GM11168 (cell line): Measurements from ENCODE around the gene PKLR.

Experiments used
- in situ Hi-C: fragments of 300-500 bp; cut with MboI; formaldehyde crosslinking; loops from one replicate; pipeline ENCODE4 v1.12.0; 2022; ENCODE audit warnings: low sequenced_read_pairs; ENCODE audit not compliant: unreplicated experiment

The PKLR gene

GRCh38 chr1:155287987-155288543 is 13.2 kb downstream of the PKLR start:
- in situ Hi-C loops, result no loop called here

DNA sequence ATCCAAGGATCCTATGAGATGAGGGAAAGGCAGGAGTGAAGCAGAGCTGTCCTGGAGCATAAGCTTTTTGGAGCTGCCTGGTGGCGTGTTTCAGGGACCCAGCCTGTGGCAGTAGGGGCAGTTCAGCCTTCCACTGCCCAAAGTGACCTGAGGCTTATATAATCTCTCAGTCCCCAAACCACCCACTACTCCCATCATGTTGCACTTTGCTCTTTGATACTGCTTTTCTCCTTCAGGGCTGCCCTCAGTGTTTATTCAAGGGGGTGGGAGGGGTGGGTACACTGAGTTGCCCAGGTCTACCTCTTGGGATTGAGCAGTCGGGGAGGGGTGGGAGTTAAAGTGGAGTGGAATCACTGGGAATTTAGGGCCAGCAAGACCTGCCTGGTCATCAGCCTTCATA is 14.7 kb downstream of the PKLR start:
- in situ Hi-C loops, result no loop called here

DNA sequence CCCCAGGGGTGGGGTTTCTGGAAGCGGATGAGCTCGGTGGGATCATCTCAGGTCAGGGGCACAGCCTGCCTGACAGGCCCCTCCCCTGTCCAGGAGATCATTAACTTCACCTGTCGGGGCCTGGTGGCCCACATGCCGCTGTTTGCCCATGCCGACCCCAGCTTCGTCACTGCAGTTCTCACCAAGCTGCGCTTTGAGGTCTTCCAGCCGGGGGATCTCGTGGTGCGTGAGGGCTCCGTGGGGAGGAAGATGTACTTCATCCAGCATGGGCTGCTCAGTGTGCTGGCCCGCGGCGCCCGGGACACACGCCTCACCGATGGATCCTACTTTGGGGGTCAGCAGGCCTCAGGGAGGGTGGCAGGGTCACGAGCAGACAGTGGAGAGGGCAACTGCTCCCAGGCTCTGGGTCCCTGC is 15.6 kb downstream of the PKLR start:
- in situ Hi-C loops, result no loop called here

DNA sequence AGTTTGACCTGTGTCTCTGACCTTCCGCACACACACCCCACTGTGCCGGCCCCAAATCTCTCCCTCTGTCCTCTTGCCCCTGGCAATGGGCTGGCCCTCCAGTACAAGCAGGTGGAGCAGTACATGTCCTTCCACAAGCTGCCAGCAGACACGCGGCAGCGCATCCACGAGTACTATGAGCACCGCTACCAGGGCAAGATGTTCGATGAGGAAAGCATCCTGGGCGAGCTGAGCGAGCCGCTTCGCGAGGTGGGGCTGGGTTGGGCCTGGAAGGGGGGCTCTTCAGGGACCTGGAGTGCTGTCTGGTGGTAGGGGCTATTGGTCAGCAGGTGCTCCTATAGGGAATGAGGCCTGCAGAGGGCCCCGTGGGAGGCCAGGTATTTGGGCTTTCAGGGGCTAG is 16.2 kb downstream of the PKLR start:
- in situ Hi-C loops, result no loop called here

GRCh38 chr1:155284476-155284875 is 16.8 kb downstream of the PKLR start:
- in situ Hi-C loops, result no loop called here

- in situ Hi-C loops, result no loop called here
Measured at GRCh38 chr1:155282488-155283091, 18.6 kb downstream of the PKLR start.

DNA sequence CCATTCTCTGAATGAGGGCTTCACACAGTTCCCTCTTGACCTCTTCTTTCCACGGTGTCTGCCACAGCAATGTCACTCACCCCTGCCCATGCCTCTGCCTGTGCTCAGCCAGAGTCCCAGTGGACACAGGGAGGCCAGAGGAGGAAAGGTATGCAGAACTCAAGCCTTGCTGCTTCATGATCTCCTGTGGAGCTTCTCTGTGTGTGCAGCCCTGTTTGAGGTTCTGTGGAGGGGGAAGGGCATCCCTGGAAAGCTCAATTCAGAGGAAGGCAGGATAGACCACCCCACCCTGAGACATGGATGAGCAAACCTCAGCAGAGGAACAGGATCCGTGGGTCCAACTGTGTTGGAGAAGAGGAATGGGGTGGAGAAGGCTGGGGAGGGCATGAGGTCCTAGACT is 22.0 kb downstream of the PKLR start:
- in situ Hi-C loops, result loop anchor here (5.0 kb wide), 1 partner anchor 33 kb away; no protein-coding TSS in a partner anchor

- in situ Hi-C loops, result loop anchor here (5.0 kb wide), 1 partner anchor 34 kb away; no protein-coding TSS in a partner anchor
Measured at GRCh38 chr1:155278689-155279160, 22.5 kb downstream of the PKLR start.

DNA sequence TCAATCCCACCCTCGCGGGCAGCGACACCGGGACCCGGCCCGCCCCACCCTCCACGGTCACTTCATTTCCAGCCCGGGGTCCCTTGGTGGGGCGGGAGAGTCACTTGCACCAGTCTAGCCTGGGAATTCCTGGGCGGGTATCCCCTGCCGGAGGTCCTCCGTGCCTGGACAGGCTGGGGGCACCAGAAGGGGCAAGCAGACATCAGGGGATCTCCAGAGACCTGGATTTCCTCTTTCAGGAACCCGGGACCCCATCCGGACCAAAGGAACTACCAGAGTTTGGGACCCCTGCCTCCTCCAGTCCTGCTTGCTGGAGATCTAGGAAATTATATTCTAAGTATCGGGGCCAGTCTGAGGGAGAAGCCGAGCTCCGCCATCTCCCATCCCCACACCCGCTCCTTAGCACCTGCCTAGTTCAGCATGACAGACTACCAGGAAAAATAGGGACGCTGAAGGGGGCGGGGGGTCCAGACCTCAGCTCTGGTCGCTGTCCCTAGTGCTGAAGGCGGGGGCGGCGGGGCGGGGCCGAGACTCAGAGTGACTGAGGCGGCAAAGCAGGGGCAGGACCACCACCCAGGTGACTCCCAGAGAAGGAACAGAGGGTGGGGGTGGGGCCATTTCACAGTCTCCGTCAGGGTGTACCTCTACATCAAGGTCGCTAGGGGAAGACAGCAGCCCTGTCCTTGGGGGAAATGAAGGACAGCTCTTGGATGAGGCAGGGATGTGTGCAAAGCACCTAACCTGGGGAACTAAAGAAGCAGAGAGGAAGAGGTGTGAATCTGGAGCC is 23.1 kb downstream of the PKLR start:
- in situ Hi-C loops, result loop anchor here (5.0 kb wide), 1 partner anchor 34 kb away; no protein-coding TSS in a partner anchor

GRCh38 chr1:155277070-155277901 is 24.0 kb downstream of the PKLR start, which contains the start of gene HCN3:
HCN3 (plus strand) TSS chr1:155277463; CDS start chr1:155277591, 128 bp downstream.
- in situ Hi-C loops, result loop anchor here (5.0 kb wide), 1 partner anchor 35 kb away; no protein-coding TSS in a partner anchor

GRCh38 chr1:155273343-155274245 is 27.6 kb downstream of the PKLR start, which contains the start of gene CLK2:
CLK2 (minus strand) TSS chr1:155273504; CDS start chr1:155270977, 2,527 bp downstream.
- in situ Hi-C loops, result no loop called here

DNA sequence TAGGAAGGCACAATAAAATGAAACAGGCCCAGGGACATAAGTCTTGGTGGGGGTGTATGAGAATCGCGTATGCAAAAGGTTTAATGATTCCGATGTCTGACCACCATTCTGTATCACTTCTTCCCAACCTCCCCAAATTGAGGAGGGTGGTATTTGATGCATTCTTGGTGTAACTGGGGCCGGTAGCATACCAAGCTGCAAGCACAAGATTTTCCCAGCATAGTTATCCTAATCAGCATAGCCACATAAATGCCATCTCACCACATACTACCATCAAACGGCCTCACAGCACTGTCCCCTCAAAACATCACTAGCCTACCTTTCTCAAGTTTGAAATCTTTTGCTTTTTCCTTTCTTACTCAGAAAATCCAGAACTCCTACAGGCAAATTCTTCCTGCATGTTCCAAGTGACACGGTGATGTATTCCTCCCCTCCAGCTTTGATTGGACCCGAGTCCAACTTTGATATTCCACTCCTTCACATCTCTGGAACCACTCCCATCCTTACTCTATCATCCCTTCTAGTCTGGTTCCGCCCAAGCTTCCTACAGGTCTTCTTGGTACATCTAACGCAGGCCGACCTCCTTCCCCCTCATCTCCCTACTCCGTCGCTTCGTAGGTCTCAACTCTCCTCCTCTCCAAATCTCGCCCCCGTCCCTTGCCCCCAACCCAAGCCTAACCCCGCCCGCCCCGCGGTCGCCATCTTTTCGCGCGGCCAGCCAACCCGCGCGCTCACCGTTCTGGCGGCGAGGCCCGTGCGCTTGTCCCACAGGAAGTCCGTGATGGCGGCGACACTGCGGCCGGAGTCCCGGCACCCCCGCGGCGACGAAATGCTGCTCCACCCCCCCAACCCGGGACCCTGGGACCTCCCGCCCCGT is 28.5 kb downstream of the PKLR start:
- in situ Hi-C loops, result no loop called here

DNA sequence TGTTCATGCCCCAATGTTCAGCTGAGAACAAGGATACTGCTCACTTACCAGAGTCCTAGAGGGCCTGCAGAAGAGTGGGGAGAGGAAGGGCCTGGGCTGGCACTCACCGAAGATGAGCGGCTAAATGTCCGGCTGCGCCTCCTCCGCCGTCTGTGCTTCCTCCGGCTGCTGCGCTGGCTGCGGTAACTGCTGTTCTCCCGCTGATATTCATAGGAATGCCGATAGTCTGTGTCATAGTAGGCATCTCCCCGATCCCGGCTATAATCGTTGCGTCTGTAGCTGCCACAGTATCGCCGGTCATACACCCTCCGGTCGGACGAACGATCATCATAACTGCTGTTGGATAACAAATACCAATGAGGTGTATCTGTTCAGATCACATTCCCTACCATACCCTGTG is 31.9 kb downstream of the PKLR start:
- in situ Hi-C loops, result no loop called here

GRCh38 chr1:155268630-155269029 is 32.6 kb downstream of the PKLR start:
- in situ Hi-C loops, result no loop called here

DNA sequence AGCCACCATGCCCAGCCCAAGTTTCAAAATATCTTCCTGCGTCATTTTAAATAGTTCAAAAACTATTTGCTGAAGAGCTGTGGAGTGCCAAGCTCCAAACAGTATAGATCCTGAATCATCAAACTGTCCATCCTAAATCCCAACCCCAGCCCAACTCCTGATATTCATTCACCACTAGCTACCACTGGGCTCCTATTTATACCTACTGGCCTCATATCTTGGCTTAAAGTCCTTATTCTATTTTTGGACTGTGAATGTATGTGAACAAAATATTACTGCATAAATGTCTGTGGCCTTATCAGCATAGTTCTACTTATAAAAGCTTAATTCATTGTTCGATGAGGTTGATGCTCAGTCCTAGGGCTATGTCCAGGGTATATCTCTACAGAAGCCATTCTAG is 33.9 kb downstream of the PKLR start:
- in situ Hi-C loops, result no loop called here

GRCh38 chr1:155266553-155266952 is 34.7 kb downstream of the PKLR start:
- in situ Hi-C loops, result no loop called here

DNA sequence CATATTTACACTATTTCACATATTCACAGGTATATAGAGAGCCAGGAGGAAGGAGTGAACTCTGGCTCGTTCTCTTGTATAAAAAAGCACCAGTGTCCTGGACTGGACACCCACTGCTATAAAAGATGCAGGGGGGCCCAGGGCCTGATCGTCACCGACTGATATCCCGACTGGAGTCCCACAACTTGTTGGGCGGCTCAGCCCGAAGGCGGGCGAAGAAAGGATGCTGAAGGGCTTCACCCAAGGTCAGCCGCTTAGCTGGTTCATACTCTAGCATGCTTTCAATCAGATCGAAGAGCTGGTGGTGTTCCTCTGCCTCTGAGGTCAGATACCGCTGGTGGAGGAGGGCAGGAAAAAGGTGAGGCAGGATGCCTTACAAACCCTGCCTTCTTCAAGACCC is 38.2 kb downstream of the PKLR start:
- in situ Hi-C loops, result no loop called here
